ENCODE data around the gene PPP3R2. TPM values are rescaled to one million over a fixed set of nuclear protein-coding genes. Genes with fewer than 3 reads are reported as not detected.

PPP3R2 gene
- total and polyA plus RNA-seq, 2 donors (not counting 3 experiments of a cell fraction or from before 2014, with no cell fraction given) = not detected

DNA sequence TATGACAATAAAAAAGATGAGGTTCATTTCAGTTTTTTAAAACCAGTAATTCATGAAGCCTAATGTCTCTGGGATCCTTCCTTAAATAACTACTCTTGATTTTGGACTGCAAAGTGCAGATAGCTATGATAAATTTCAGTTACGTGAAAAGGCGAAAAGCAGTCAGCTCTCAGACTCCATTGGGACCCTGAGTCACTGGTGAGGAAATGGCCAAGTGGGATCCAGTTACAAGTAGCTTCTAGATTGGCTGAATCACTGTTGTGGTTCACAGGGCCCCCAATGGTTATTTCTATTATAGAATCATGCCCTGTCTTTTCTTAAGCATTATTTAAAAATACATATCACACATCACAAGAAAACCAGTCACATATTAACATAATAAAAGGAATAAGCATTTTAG is 31.1 kb upstream of the PPP3R2 start:
- dilution Hi-C loops (cut with MboI; ENCODE audit: extremely low pct_ligation_motif_present, low sequenced_read_pairs) = no loop called here

More for the DNA sequence above, 31.1 kb upstream of the PPP3R2 start:
- BruUV-seq (replicated peaks) = no TSS peak
- CTCF ChIA-PET = no interaction called here
- no peaks in the 10 kb centered on the region for H3K36me3 ChIP-seq (ENCODE audit: control insufficient read depth in 2 of 2, extremely low read depth in 1 of 2, insufficient read depth in 2 of 2, low read length in 2 of 2)
- no peaks in the 10 kb centered on the region for H3K9me3 ChIP-seq (replicated peaks; ENCODE audit: control insufficient read depth, insufficient read depth, low read length)
- no peak overlapping the region for H3K9ac ChIP-seq (replicated peaks; ENCODE audit: extremely low read depth, insufficient read depth, low read length)
- no peaks in the 10 kb centered on the region for H3K27me3 ChIP-seq (ENCODE audit: control insufficient read depth in 2 of 2, insufficient read depth in 2 of 2, low read length in 2 of 2)
- intact Hi-C loops (cut with micrococcal nuclease) = no loop called here
- no peak overlapping the region for H3K4me3 ChIP-seq (replicated peaks in 1 of 3; ENCODE audit: insufficient read depth in 1 of 3, low read depth in 1 of 3, low read length in 3 of 3)
- no peak overlapping the region for H2AFZ ChIP-seq (ENCODE audit: low read depth, low read length)
- H3K27ac ChIP-seq (ENCODE audit: insufficient read depth, low read depth, low read length) = no peak overlapping the region
- no peaks in the 10 kb centered on the region for H3K79me2 ChIP-seq (ENCODE audit: control insufficient read depth, insufficient read depth, low read length)
- DNase-seq (ENCODE audit: low read depth, low spot score) (no peak), FAIRE-seq (no peak)
- H3K4me1 ChIP-seq (ENCODE audit: control insufficient read depth, extremely low read depth, insufficient read depth, low read length) = no peaks in the 10 kb centered on the region
- no peak for TF ChIP-seq EZH2 (IDR thresholded peaks at IDR 0.05; ENCODE audit: borderline replicate concordance, low read depth, low read length, severe bottlenecking)
- no peak for TF ChIP-seq POLR2AphosphoS5 (IDR thresholded peaks at IDR 0.05; ENCODE audit: insufficient read depth, low read depth, low read length)
- no peak for TF ChIP-seq CTCF (IDR thresholded peaks at IDR 0.05; ENCODE audit: extremely low read depth in 1 of 2, insufficient read depth in 1 of 2, low read depth in 1 of 2, low read length in 2 of 2)
- TF ChIP-seq FOS (IDR thresholded peaks at IDR 0.05; ENCODE audit: borderline replicate concordance, insufficient read depth, low read length) = no peak
- TF ChIP-seq JUN (IDR thresholded peaks at IDR 0.05; ENCODE audit: borderline replicate concordance, insufficient read depth, insufficient read length, low read depth) = no peak
- no peak for TF ChIP-seq POLR2A (IDR thresholded peaks at IDR 0.05; ENCODE audit: low read depth, low read length)
- TF ChIP-seq MAX (IDR thresholded peaks at IDR 0.05; ENCODE audit: insufficient read depth, insufficient read length) = no peak
- TF ChIP-seq MYC (IDR thresholded peaks at IDR 0.05; ENCODE audit: low read depth, low read length) = no peak
- TF ChIP-seq GATA2 (IDR thresholded peaks at IDR 0.05; ENCODE audit: insufficient read depth, insufficient read length, low read depth, low read length) = no peak
- POLR2A ChIA-PET = no interaction called here
- H4K20me1 ChIP-seq (replicated peaks; ENCODE audit: control insufficient read depth, extremely low read depth, insufficient read depth, low read length) = no peaks in the 10 kb centered on the region
- H3K9me1 ChIP-seq (replicated peaks; ENCODE audit: control insufficient read depth, extremely low read depth, insufficient read depth, low read length) = no peaks in the 10 kb centered on the region
- no peak overlapping the region for H3K4me2 ChIP-seq (ENCODE audit: insufficient read depth, low read length)
